ENCODE measurements around the gene MIEF1.

MIEF1 gene

DNA sequence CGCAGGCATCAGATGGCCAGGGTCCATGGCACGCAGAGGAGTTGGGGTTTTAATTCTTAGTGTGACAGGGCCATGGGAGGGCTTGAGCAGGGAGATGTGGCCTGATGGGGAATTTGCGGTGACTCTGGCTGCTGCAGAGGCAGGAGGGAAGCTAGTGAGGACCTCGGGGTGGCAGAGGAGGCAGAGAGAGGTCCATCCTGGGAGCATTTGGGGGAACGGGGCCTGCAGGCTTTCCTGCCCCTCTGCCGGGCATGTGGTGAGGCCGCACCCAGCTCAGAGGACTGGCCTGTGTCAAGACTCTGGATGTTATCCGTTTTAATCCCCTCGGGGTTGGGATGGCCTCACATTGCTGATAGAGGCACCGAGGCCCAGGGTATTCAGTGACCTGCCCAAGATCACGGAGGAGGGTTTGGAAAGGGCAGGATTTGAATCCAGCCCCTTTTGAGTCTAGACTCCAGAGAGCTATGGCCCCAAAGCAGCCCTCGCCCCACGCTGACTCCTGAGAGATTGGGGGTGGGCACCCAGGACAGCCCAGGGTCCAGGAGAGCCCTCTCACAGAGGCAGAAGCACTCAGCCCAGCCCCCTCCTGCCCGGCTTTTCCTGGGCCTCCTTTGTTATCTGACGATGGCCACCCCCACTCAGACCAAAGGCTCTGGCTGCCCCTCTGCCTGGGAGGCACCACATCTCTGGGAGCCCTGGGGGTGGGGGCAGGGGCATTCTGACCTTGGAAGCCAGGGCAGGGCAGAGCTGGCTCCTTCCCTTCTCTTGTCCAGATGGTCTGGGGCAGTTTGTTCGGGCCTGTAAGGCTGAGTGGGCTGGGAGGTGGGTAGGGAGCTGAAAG is 31.4 kb upstream of the MIEF1 start:
- DNase-seq (ENCODE audit: low read depth in 2 of 2), result no peak

DNA sequence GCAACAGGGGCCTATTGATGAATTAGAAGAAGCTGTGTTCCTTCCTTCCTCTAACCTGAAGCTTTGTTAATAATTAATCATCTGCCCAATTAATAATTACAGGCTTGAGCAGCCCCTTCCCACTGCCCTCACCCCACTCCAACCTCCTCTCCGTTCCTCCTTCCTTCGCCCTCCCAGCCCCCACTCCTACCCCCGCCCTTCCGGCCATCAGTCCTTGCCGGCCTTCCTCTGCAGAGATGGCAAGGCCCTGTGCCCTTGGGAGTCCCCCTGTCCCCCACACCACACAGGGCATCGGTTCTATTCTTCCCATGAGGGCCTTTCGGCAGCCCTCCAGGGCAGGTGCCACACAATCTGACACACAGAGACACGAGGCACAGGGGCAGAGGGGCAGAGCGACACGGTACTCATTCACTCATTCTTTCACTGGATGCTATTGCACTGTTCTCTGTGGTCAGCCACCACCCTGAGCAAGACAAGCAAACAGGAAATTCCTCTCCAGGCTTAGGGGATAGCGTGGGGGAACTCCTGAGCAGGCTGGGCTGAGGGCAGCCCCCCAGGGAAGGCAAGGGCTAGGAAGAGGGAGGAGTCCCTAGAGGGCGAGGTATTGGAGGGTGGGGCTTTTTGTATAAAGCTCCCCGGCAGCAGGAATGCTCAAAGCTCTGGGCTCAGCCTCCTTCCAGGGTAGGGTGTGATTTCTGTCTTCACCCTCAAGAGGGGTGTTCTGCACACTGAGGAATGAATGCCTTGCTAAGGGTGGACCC is 30.5 kb upstream of the MIEF1 start:
- DNase-seq (ENCODE audit: low read depth in 2 of 2), result no peak

DNA sequence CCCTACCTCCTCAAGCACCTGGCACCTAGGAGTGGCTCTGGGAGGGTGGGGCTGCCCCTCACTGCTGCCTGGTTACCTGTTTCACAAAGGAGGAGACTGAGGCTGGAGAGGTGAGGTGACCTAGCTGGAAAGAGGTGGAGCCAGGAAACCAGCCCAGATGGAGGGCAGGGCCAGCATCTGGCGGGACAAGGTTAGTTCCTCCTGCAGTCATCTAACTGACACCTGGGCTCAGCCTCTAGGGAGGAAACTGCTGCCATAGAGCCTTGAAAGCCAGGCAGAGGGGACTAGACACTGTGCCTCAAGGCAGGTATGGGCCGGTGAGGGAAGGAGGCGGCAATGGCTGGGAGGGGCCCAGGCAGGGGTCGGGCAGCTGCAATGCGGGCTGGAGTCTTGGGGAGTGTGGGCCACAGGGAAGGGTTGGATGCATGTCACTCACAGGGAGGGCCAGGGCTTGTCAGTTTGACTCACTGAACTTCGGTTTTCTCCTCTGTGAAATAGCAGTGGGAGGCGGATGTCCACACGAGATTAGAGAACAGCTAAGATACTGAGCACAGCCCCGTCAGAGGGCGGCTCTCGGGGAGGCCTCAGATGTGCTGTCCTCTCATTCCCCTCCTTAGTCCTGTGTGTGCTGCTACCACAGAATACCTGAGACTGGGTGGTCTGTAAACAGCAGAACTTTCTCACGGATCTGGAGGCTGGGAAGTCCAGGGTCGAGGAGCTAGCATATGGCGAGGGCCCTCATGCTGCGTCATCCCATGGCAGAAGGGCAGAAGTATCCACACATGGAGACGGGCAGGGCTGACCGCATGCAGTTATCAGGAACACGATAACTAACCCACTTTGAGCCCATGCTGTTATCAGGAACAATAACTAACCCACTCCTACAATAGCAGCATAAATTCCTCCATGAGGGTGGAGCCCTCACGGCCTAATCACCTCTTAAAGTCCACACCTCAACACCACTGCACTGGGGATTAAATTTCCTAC is 29.2 kb upstream of the MIEF1 start:
- no peak for DNase-seq (ENCODE audit: low read depth in 2 of 2)

GRCh38 chr22:39473851-39474250 is 28.2 kb upstream of the MIEF1 start:
- no peak for DNase-seq (ENCODE audit: low read depth in 2 of 2)

- DNase-seq (ENCODE audit: low read depth in 2 of 2), result no peak
Observed at GRCh38 chr22:39474351-39475111, 27.6 kb upstream of the MIEF1 start.

DNA sequence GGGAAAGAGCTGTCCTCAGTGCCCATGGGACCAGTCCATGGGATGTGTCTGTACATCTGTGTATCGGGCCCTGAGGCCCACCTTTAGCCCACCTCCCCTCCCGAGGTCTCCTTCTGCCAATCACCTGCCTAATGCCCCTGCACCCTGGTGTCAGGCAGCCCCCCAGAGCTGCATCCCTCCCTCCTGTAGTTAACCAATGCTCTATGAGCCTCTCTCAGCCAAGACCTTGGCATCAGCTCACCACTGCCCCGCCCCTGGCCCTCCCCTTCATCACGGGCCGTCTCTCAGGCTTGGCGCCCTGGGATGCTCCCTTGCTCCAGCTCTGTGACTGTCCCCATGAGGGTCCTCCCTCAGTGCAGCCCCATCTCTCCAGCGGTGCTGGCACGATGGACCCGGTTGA is 26.8 kb upstream of the MIEF1 start:
- no peak for DNase-seq (ENCODE audit: low read depth in 2 of 2)

GRCh38 chr22:39475902-39476301 is 26.2 kb upstream of the MIEF1 start:
- no peak for DNase-seq (ENCODE audit: low read depth in 2 of 2)

DNA sequence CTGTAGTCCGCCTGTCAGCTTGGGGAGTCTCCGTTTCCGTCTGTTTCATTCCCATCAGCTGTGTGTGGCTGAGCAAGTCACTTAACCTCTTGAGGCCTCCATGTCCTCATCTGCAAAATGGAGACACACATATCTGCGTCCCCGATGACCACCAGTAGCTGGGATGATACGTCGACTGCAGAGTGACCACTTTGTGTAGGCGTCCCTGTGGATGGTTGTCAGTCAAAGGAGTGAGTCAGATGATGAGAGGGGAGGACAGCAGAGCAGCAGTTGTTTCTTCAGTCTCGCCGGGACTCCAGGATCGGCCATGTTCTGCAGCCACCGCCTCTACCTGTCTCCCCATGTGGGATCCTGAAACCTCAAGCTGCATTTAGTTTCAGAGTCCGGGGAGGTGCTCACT is 25.4 kb upstream of the MIEF1 start:
- no peak for DNase-seq (ENCODE audit: low read depth in 2 of 2)

DNA sequence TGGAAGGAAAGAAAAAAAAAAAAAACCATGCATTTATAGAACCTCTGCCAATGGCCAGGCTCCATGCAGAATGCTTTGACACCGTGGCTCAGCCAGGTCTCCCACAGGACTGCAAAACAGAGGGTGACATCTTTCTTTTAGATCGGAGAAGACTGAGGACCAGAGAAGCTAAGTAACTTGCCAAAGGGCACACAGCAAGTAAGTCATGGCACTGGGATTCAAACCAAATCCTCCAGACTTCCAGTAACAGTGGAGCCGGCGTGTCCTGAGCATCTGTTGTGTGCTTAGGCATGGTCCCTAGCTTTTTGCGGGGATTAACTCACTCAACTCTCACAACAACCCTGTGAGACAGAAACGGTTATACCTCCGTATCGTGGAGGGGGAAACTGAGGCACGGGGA is 24.5 kb upstream of the MIEF1 start:
- DNase-seq (ENCODE audit: low read depth in 2 of 2), result no peak

GRCh38 chr22:39478441-39478850 is 23.6 kb upstream of the MIEF1 start:
- DNase-seq (ENCODE audit: low read depth in 2 of 2), result no peak

- no peak for DNase-seq (ENCODE audit: low read depth in 2 of 2)
Observed at GRCh38 chr22:39479254-39479653, 22.8 kb upstream of the MIEF1 start.

DNA sequence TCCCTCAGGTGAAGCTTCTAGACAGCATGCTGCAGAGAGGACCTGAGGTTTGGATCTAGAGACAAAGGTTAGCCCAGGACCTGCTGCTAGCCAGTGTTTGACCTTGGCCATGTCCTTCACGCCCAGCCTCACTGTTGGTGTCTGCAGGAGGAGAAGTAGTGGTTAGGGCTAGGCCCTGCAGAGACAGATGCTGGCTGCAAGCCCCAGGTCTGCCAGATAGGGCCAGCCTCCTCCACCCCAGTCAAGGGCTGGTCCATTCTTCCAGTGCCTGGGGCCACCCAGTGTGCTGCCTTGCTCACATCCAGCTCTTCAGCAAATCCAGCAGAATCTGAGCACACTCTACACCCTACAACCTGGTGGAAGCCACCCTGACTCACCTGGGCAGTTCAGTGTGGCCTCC is 21.5 kb upstream of the MIEF1 start:
- no peak for DNase-seq (ENCODE audit: low read depth in 2 of 2)

- no peak for DNase-seq (ENCODE audit: low read depth in 2 of 2)
Observed at GRCh38 chr22:39481054-39481453, 21.0 kb upstream of the MIEF1 start.

- DNase-seq (ENCODE audit: low read depth in 2 of 2), result no peak
Observed at GRCh38 chr22:39481595-39481994, 20.5 kb upstream of the MIEF1 start.

DNA sequence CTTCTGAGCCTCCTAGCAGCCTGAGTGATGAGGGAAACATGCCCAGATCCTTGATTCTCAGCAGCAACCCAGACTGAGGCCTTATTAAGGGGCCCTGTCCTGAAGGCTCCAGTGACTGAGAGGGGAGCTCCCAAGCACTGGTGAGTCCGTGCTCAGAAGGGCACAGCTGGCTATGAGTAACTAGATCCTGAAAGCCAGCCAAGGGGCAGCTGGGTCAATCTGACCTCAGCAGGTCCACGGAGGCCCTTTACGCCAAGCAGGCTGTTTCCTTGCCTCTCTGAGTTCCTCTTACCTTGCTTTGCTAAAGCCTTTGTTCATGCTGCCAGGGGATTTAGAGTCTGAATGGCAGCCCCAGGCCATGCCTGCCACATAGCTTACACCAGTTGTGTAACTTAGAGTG is 19.3 kb upstream of the MIEF1 start:
- no peak for DNase-seq (ENCODE audit: low read depth in 2 of 2)

- DNase-seq (ENCODE audit: low read depth in 2 of 2), result no peak
Observed at GRCh38 chr22:39486951-39487825, 14.9 kb upstream of the MIEF1 start.

GRCh38 chr22:39487826-39488520 is 14.1 kb upstream of the MIEF1 start:
- DNase-seq (ENCODE audit: low read depth in 2 of 2), result no peak

GRCh38 chr22:39488563-39489083 is 13.5 kb upstream of the MIEF1 start:
- no peak for DNase-seq (ENCODE audit: low read depth in 2 of 2)

Data from stimulated activated CD4-positive, alpha-beta T cell treated with anti-CD3 and anti-CD28 coated beads, Interleukin-15, amount 100 ng/mL, for 48 hours (primary cell).